ENCODE measurements around the gene MOGAT1. TPM values are rescaled to one million over a fixed set of nuclear protein-coding genes. Genes with fewer than 3 reads are reported as not detected.
A peak's percentile ranks its signal among the peaks of the same experiment; 100 is the strongest.

MOGAT1 gene
- total RNA-seq, 1 donor from 2014 or later, result not detected

DNA sequence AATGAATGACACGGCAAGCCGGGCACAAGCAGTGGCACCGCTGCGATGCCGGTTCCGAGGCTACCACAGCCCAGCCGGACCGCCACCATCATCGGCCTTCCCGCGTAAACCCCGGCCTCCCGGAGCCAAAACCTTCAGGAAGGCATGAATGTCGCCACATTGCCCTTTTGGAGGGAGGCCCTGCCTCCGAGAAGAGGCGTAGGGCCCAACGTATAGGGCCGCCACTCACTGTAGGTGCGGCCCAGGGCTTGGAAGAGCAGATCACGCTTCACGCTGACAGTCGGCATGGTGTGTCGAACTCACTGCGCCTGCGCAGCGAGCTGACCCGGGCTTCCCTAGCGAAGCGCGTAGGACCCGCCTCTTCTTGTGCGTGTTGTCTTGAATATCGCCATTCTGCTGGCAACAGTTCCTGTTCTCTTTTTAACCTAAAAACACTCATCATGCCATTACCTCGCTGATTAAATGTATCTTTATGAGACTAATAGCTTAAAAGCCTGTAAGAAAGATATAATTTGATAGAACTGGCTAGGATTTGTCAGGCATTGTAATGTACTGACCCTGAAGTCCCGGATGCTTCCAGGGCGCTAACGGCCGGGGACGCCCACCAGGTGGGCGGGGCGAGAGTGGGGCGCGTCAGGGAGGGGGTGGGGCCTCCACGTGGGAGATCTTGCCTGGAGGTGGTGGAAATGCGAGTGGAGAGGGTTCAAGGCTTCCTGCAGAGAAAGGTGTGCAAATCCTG lies 15.5 kb upstream of the MOGAT1 start, which contains the start of gene FARSB:
Gene FARSB (minus strand): TSS at position 306 of the 739 bp plus-strand sequence. CDS start 19 bp downstream, at position 287.
- Mint-ChIP-seq H3K9me3 (no peaks in the 10 kb centered on the region), H3K4me3 (peak within 1 kb of the TSS; percentile 100), H3K27me3 (peaks cover 2% of the 10 kb centered on the region), H3K27ac (peak within 1 kb of the TSS; percentile 98), H3K36me3 (ENCODE audit: low read depth) (peaks cover 19% of the 10 kb centered on the region), H3K4me1 (peaks cover 32% of the 10 kb centered on the region)
- intact Hi-C loops (cut with micrococcal nuclease), result loop anchor here (1.0 to 5.0 kb wide), 4 partner anchors 131 to 338 kb away; partner anchors contain the start of genes ACSL3 and SGPP2
- peak; percentile 98 for DNase-seq

DNA sequence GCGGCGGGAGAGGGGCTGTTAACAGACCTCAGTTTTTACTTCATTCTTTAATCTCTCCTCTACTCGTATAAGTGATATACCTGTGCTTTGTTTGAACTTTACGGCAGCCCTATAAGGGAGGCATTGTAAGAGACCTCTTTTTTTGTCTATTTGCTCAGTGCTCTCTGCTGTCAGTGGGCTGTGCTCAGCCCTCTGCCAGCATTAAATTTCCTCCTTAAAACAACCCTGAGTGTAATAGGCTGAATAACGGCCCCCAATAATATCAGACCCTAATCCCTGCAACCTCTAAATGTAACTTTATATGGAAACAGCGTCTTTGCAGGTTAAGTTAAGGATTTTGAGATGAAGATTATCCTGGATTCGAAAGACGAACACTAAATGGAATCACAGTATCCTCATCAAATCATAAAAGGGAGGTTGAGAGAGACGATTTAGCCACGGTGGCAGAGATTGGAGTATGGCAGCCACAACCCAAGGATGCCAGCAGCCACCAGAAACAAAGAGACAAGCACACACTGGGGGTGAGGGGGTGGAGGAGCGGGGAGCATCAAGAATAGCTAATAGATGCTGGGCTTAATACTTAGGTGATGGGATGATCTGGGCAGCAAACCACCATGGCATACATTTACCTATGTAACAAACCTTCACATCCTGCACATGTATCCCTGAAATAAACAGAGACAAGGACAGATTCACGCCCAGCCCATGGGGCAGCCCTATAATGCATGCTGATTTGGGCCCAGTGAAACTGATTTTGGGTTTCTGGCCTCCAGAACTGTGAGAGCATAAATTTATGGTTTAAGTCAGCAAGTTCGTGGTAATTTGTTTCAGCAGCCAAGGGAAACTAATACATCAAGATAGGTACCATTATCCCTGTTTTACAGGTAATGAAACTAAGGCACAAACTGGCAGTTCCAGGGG lies 14.7 kb upstream of the MOGAT1 start:
- H3K4me3 Mint-ChIP-seq, result peak overlapping the region; percentile 100
- H3K9me3 Mint-ChIP-seq, result no peaks in the 10 kb centered on the region
- peaks cover 2% of the 10 kb centered on the region for H3K27me3 Mint-ChIP-seq
- H3K4me1 Mint-ChIP-seq, result peaks cover 32% of the 10 kb centered on the region
- peak; percentile 60 for DNase-seq
- peaks cover 19% of the 10 kb centered on the region for H3K36me3 Mint-ChIP-seq (ENCODE audit: low read depth)
- intact Hi-C loops (cut with micrococcal nuclease), result loop anchor here (1.0 to 5.0 kb wide), 3 partner anchors 131 to 232 kb away; partner anchors contain the start of genes ACSL3 and SGPP2
- H3K27ac Mint-ChIP-seq, result peak overlapping the region; percentile 98

DNA sequence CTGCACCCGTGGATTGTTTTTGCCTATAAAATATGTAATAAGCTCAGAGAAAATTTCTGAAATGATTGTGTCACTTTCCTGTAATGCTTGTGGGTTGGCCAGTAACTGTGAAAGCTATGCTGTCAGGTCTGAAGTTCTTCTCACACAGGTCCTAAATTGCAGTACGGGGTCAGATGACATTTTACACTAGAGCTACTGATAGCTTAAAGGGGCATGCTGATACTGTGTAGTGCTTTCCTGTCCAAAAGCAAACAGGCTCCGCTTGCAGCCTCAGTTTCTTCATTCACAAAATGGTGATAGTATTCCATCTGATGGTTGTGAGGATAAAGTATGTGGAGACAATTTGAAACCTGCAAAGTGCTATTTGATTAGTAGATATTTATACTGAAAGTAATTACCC lies 8.0 kb upstream of the MOGAT1 start:
- Mint-ChIP-seq H3K27ac (no peak overlapping the region), H3K9me3 (no peaks in the 10 kb centered on the region), H3K36me3 (ENCODE audit: low read depth) (no peaks in the 10 kb centered on the region), H3K4me1 (no peaks in the 10 kb centered on the region), H3K27me3 (peaks cover 19% of the 10 kb centered on the region), H3K4me3 (no peak overlapping the region)
- intact Hi-C loops (cut with micrococcal nuclease), result no loop called here
- no peak for DNase-seq

DNA sequence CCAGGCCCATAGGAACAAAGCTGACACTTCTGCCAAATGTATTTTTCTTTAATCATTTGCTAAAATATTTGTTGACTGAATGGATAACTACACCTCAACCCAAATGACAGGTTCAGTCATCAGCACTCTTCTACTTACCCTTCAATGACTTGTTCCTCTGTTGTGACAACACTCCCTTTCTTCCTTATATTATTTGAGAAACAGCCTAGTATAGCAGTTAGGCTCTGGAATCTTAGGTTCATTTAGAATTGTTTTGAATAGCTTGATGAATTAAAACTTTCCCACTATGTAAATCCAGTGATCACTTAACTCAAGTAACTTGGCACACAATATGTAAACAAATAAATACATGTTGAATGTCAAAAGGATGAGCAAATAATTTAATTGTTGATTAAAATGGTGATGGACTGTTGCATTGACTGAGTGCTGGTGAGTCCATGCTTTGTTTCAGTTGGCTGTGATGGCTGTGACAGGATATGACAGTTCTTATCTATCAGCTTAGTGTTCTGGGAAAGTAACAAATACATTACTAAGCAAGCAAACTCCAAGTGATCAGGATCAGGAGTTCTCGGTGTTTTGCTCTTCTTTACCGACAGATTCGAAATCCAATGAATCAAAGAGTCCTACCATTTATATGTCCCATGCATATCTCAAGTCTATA lies 2.8 kb upstream of the MOGAT1 start:
- Mint-ChIP-seq H3K4me1 (peaks cover 5% of the 10 kb centered on the region), H3K9me3 (no peaks in the 10 kb centered on the region), H3K27ac (no peak overlapping the region), H3K36me3 (ENCODE audit: low read depth) (no peaks in the 10 kb centered on the region), H3K27me3 (peaks cover 60% of the 10 kb centered on the region), H3K4me3 (no peak overlapping the region)
- no peak for DNase-seq
- intact Hi-C loops (cut with micrococcal nuclease), result no loop called here

DNA sequence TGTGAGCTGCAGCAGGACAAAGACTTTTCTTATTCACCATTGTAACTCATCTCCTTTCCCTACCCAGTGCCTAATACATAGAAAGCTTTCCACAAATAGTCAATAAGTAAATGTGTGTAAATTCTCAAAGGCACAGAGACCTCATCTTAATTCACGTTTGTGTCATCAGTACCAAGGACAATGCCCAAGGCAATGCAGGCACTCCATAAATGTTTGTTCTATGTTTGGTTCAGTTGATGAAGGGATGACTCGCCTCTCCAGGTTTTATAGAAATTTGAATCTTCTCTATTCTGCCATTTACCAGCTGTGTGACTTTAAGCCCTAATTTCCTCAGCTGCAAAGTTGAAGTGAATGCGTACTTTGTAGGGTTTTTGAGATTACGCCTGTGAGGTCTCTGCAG lies 2.1 kb upstream of the MOGAT1 start:
- peaks cover 65% of the 10 kb centered on the region for H3K27me3 Mint-ChIP-seq
- H3K27ac Mint-ChIP-seq, result no peak overlapping the region
- H3K4me1 Mint-ChIP-seq, result peaks cover 5% of the 10 kb centered on the region
- no peaks in the 10 kb centered on the region for H3K36me3 Mint-ChIP-seq (ENCODE audit: low read depth)
- DNase-seq, result no peak
- intact Hi-C loops (cut with micrococcal nuclease), result no loop called here
- H3K4me3 Mint-ChIP-seq, result no peak overlapping the region
- no peaks in the 10 kb centered on the region for H3K9me3 Mint-ChIP-seq

DNA sequence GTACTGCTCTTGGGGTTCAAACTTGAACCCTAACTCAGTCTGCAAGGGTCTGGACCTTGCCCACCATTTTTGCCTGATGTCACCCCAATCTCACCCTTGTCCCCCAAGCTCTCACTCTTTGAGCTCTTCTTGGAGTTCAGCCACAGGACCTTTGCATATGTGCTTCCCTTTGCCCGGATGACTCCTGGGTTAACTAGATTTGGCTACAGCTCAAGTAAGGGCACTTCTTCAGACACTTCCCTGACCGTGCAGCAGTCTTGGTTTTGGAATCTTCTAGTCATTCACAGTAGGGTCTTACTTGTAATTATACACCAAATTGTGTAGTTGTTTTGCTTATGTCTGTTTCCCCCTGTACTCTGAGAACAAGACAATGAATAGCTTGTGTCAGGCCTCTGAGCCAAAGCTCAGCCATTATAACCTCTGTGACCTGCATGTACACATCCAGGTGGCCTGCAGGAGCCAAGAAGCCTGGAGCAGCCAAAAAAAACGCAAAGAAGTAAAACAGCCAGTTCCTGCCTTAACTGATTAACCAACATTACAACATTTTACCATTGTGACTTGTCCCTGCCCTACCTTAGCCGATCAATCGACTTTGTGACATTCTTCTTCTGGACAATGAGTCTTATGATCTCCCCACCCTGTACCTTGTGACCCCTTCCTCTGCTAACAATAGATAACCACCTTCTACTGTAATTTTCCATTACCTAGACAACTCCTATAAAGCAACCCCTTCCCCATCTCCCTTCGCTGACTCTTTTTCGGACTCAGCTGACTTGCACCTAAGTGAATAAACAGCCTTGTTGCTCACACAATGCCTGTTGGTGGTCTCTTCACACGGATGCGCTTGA lies 1.0 kb upstream of the MOGAT1 start:
- intact Hi-C loops (cut with micrococcal nuclease), result no loop called here
- H3K4me3 Mint-ChIP-seq, result no peak overlapping the region

DNA sequence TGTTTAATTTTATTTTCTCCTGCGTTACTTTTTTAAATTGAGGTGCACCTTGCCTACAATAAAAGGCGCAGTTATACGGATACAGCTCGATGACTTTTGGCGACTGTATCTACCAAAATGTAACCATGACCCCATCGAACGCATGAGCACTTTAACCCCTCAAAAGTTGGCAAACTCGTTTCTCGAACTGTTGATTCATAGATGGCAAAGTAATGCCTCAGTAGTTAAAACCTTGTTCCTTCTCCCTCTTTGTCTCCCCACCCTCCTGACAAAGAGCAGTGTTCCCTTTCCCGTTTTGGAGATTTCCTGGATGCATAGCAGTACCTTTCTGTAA lies 577 bp downstream of the MOGAT1 start:
- peaks cover 5% of the 10 kb centered on the region for H3K4me1 Mint-ChIP-seq
- no peaks in the 10 kb centered on the region for H3K9me3 Mint-ChIP-seq
- peaks cover 70% of the 10 kb centered on the region for H3K27me3 Mint-ChIP-seq
- no peaks in the 10 kb centered on the region for H3K36me3 Mint-ChIP-seq (ENCODE audit: low read depth)
- intact Hi-C loops (cut with micrococcal nuclease), result no loop called here
- H3K4me3 Mint-ChIP-seq, result peak overlapping the region; percentile 55
- DNase-seq, result no peak
- no peak overlapping the region for H3K27ac Mint-ChIP-seq

More for the DNA sequence above, 1.0 kb upstream of the MOGAT1 start:
- Mint-ChIP-seq H3K27me3 (peaks cover 70% of the 10 kb centered on the region), H3K4me1 (peaks cover 5% of the 10 kb centered on the region), H3K36me3 (ENCODE audit: low read depth) (no peaks in the 10 kb centered on the region), H3K9me3 (no peaks in the 10 kb centered on the region), H3K27ac (no peak overlapping the region)
- no peak for DNase-seq

DNA sequence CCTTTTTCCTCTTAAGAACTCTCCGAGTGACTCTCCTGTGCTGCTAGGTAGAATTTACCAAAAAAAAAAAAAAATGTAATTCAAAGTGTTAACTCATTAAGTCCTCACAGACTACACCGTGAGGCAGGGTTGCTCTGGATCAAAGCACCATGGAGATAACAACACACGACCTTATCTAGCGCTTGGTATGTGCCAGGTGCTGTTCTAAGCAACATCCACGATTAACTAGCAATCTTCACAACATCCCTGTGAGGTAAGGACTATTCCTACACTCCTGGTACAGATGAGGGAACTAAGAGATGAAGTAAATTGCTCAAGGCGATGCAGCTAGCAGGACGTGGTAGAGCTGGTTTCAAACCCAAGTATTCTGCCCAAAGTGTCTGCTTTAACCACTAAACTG lies 1.8 kb downstream of the MOGAT1 start:
- H3K36me3 Mint-ChIP-seq (ENCODE audit: low read depth), result no peaks in the 10 kb centered on the region
- H3K4me1 Mint-ChIP-seq, result peaks cover 5% of the 10 kb centered on the region
- DNase-seq, result no peak
- no peaks in the 10 kb centered on the region for H3K9me3 Mint-ChIP-seq
- intact Hi-C loops (cut with micrococcal nuclease), result no loop called here
- H3K27ac Mint-ChIP-seq, result no peak overlapping the region
- no peak overlapping the region for H3K4me3 Mint-ChIP-seq
- H3K27me3 Mint-ChIP-seq, result peaks cover 72% of the 10 kb centered on the region

DNA sequence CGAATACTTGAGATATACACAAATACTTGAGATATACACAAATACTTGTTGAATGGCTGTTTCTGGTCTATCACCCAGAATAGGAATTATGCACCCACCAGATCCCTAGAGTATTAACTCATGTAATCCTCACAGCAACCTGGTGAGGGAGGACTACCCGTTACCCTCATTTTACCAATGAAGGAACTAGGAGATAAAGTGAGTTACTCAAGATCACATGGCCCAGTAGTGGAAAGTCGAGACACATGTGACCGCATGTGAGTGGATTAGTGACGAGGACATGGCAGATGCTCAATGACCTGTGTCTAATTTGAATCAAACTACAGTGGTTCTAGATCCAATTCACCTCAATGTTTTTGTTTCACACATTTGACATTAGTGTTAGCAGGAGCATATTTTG lies 2.4 kb downstream of the MOGAT1 start:
- intact Hi-C loops (cut with micrococcal nuclease), result no loop called here
- no peak for DNase-seq
- H3K4me3 Mint-ChIP-seq, result no peak overlapping the region
- peaks cover 5% of the 10 kb centered on the region for H3K4me1 Mint-ChIP-seq
- H3K9me3 Mint-ChIP-seq, result no peaks in the 10 kb centered on the region
- no peak overlapping the region for H3K27ac Mint-ChIP-seq
- H3K36me3 Mint-ChIP-seq (ENCODE audit: low read depth), result no peaks in the 10 kb centered on the region
- H3K27me3 Mint-ChIP-seq, result peaks cover 72% of the 10 kb centered on the region

DNA sequence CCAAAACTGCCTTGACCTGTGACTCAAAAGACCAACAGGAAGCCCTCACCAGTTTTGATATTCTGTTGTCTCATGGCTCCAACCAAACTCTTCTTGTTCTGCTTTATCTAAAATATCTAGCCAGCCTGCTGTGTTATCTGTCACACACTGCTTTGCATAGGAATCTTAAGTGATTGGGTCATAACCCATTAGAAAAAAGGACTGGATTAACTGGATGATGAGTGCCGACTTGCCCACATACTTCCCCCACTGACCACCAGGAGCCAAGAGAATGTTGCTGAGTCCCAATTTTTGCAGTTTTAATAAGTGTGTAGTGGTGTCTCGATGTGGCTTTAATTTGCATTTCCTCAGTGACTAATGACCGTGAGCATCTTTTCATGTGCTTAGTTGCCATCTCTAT lies 6.5 kb downstream of the MOGAT1 start:
- H3K4me1 Mint-ChIP-seq, result no peaks in the 10 kb centered on the region
- no peak overlapping the region for H3K27ac Mint-ChIP-seq
- intact Hi-C loops (cut with micrococcal nuclease), result no loop called here
- H3K27me3 Mint-ChIP-seq, result peaks cover 52% of the 10 kb centered on the region
- H3K4me3 Mint-ChIP-seq, result no peak overlapping the region
- H3K36me3 Mint-ChIP-seq (ENCODE audit: low read depth), result no peaks in the 10 kb centered on the region
- H3K9me3 Mint-ChIP-seq, result no peaks in the 10 kb centered on the region
- no peak for DNase-seq

DNA sequence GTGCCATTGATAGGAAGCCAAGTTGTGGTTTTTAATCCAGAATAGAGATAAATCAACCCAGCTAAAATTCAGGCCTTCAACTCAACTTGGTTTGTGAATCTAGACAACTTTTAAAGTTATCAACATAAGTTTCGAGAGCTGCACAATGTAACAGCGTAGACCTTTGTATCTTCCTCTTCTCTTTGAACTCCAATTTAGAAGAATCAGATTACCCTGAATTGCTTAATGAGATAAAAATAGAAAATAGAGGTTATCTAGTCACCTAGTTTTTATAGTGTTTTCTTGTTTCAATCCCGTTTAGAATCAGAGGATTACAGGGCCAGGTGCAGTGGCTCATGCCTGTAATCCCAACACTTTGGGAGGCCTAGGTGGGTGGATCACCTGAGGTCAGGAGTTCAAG lies 12.3 kb downstream of the MOGAT1 start:
- H3K36me3 Mint-ChIP-seq (ENCODE audit: low read depth), result no peaks in the 10 kb centered on the region
- H3K9me3 Mint-ChIP-seq, result no peaks in the 10 kb centered on the region
- H3K4me1 Mint-ChIP-seq, result peaks cover 5% of the 10 kb centered on the region
- DNase-seq, result no peak
- H3K4me3 Mint-ChIP-seq, result no peak overlapping the region
- intact Hi-C loops (cut with micrococcal nuclease), result no loop called here
- no peak overlapping the region for H3K27ac Mint-ChIP-seq
- H3K27me3 Mint-ChIP-seq, result peaks cover 21% of the 10 kb centered on the region

DNA sequence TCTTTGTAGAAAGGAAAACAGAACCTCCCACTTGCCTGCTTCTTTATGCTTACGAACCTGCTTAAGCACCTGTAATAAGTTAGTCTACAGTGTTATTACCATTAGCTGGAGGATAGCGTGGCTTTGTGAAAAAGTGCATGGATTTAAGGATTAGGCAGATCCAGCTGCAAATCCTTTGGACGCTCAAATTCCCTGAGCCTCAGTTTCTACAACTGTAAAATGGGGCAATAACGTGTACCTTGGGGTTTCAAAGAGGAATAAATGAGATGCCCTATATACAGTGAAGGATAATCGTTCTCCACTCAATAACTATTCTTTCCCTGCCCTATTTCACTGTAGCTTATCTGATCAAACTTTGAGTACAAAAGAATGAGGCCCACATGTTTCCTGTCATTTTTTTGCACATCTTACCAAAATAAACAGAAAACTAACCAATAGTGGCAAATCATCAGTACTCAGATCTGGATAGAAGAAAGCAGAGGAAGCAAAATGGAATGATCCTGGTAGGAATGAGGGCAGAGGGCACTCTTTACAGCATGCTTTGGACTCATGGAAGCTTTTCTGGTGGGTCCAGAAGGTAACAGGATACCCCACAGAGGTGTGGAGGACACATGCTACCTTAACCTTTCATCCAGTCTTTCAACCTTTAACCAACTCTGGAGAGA lies 14.8 kb downstream of the MOGAT1 start:
- peaks cover 12% of the 10 kb centered on the region for H3K4me1 Mint-ChIP-seq
- H3K9me3 Mint-ChIP-seq, result no peaks in the 10 kb centered on the region
- no peaks in the 10 kb centered on the region for H3K36me3 Mint-ChIP-seq (ENCODE audit: low read depth)
- H3K27ac Mint-ChIP-seq, result no peak overlapping the region
- no peak for DNase-seq
- intact Hi-C loops (cut with micrococcal nuclease), result no loop called here
- H3K4me3 Mint-ChIP-seq, result no peak overlapping the region
- peaks cover 13% of the 10 kb centered on the region for H3K27me3 Mint-ChIP-seq

DNA sequence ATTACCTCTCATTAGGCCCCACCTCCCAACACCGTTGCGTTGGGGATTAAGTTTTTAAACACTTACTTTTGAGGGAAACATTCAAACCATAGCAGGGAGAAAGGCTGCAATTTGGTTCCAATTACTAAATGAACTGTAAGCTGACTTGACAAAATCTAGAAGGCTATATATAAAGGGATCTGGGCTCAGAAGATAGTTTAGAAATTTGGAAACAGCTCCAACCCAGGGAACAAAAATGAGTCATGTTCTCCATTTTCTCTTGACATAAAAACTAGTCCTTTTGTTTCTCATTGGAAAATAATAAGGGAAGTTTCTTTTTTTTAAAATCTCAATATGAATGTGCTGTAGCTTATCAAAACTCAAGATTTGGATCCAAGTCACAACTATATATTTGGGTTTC lies 17.5 kb downstream of the MOGAT1 start:
- intact Hi-C loops (cut with micrococcal nuclease), result no loop called here
- Mint-ChIP-seq H3K4me1 (peaks cover 12% of the 10 kb centered on the region), H3K4me3 (no peak overlapping the region), H3K27me3 (peaks cover 12% of the 10 kb centered on the region), H3K36me3 (ENCODE audit: low read depth) (no peaks in the 10 kb centered on the region), H3K27ac (no peak overlapping the region), H3K9me3 (no peaks in the 10 kb centered on the region)
- no peak for DNase-seq
